Suprapubic skin (tissue), 4 donors: ENCODE data around the gene GSAP.
A peak's percentile ranks its signal among the peaks of the same experiment; 100 is the strongest.

Experiments
- CTCF ChIP-seq, 2 donors: fragments of 200-600 bp in 1 of 2; fragments of 450-650 bp in 1 of 2; sonication (generic) in 1 of 2; IDR thresholded peaks; one replicate each; pipeline ENCODE4 v1.5.1; 2016 to 2019; ENCODE audit warnings: antibody characterized with exemption in 2 of 2, mild to moderate bottlenecking in 1 of 2, moderate library complexity in 1 of 2
- POLR2A ChIP-seq, 2 donors: fragments of 450-650 bp; IDR thresholded peaks; one replicate each; pipeline ENCODE4 v1.6.1; 2017; ENCODE audit warnings: antibody characterized with exemption in 2 of 2, mild to moderate bottlenecking in 2 of 2, moderate library complexity in 2 of 2
- POLR2AphosphoS5 ChIP-seq, 3 donors: sonication (generic); formaldehyde crosslinking; IDR thresholded peaks; one replicate each; pipeline ENCODE4 v1.6.1; 2017; ENCODE audit warnings: antibody characterized with exemption in 3 of 3

- TF ChIP-seq CTCF (IDR thresholded peaks at IDR 0.05): no peak
- TF ChIP-seq POLR2A (IDR thresholded peaks at IDR 0.05): no peak
- TF ChIP-seq POLR2AphosphoS5 (IDR thresholded peaks at IDR 0.05): peak in 1 of 3 donors; percentile 54
Observed at GRCh38 chr7:77409739-77410547, 6.2 kb downstream of the GSAP start.
